Fibroblast of skin of left biceps (primary cell): Measurements from ENCODE around the gene ADAMTS2.
A peak's percentile ranks its signal among the peaks of the same experiment; 100 is the strongest.

ENCODE experiments used
- DNase-seq, 2 experiments: peaks; one replicate each; pipeline ENCODE4 v3.0.0-alpha.2; 2013; ENCODE audit warnings: low read depth in 2 of 2

ADAMTS2 gene

GRCh38 chr5:179343719-179344430 is 1.4 kb downstream of the ADAMTS2 start:
- DNase-seq = peak in 1 of 2 experiments; percentile 16

- DNase-seq = no peak
These were observed 2.1 kb downstream of the ADAMTS2 start for GRCh38 chr5:179343021-179343718.

- DNase-seq = no peak
These were observed 2.7 kb downstream of the ADAMTS2 start for GRCh38 chr5:179342577-179342976.

GRCh38 chr5:179340465-179340864 is 4.8 kb downstream of the ADAMTS2 start:
- DNase-seq = no peak

- no peak for DNase-seq
These were observed 5.3 kb downstream of the ADAMTS2 start for GRCh38 chr5:179339996-179340395.

- no peak for DNase-seq
These were observed 6.2 kb downstream of the ADAMTS2 start for GRCh38 chr5:179339081-179339480.

- DNase-seq = no peak
These were observed 7.2 kb downstream of the ADAMTS2 start for GRCh38 chr5:179337796-179338676.

GRCh38 chr5:179336871-179337795 is 8.1 kb downstream of the ADAMTS2 start:
- no peak for DNase-seq

GRCh38 chr5:179336126-179336870 is 9.0 kb downstream of the ADAMTS2 start:
- DNase-seq = no peak

- no peak for DNase-seq
These were observed 11.2 kb downstream of the ADAMTS2 start for GRCh38 chr5:179333796-179334761.

GRCh38 chr5:179332741-179333290 is 12.4 kb downstream of the ADAMTS2 start:
- DNase-seq = no peak

GRCh38 chr5:179331591-179332375 is 13.5 kb downstream of the ADAMTS2 start:
- DNase-seq = no peak

GRCh38 chr5:179330186-179330900 is 14.9 kb downstream of the ADAMTS2 start:
- no peak for DNase-seq

- DNase-seq = no peak
These were observed 17.0 kb downstream of the ADAMTS2 start for GRCh38 chr5:179328291-179328690.

- no peak for DNase-seq
These were observed 18.1 kb downstream of the ADAMTS2 start for GRCh38 chr5:179327021-179327735.

GRCh38 chr5:179326122-179326927 is 18.9 kb downstream of the ADAMTS2 start:
- DNase-seq = peak; percentile 62 to 67
